22Rv1 (cell line): Measurements from ENCODE around the gene SIRT5.

ENCODE experiments used
- CTCF ChIP-seq: fragments of 450-650 bp; IDR thresholded peaks from 2 replicates; pipeline ENCODE4 v1.5.1; 2017; ENCODE audit warnings: mild to moderate bottlenecking
- ZFX ChIP-seq: fragments of 450-650 bp; IDR thresholded peaks from 2 replicates; pipeline ENCODE4 v1.6.1; 2017; ENCODE audit warnings: antibody characterized with exemption, borderline replicate concordance

GRCh38 chr6:13526727-13527670, 47.4 kb upstream of the SIRT5 start:
- no peak for TF ChIP-seq CTCF
- TF ChIP-seq ZFX, result no peak
